ENCODE measurements around the gene CDK19. TPM values are rescaled to one million over a fixed set of nuclear protein-coding genes. Genes with fewer than 3 reads are reported as not detected.
"Not testable (repeated sequence)": the region's sequence is repeated elsewhere in the genome, so short reads cannot be mapped to it uniquely, and the experiment has no call there.

Gene CDK19
- total and polyA plus RNA-seq, 3 donors from 2014 or later: 30.7 to 50.0 (median 31.5) TPM

DNA sequence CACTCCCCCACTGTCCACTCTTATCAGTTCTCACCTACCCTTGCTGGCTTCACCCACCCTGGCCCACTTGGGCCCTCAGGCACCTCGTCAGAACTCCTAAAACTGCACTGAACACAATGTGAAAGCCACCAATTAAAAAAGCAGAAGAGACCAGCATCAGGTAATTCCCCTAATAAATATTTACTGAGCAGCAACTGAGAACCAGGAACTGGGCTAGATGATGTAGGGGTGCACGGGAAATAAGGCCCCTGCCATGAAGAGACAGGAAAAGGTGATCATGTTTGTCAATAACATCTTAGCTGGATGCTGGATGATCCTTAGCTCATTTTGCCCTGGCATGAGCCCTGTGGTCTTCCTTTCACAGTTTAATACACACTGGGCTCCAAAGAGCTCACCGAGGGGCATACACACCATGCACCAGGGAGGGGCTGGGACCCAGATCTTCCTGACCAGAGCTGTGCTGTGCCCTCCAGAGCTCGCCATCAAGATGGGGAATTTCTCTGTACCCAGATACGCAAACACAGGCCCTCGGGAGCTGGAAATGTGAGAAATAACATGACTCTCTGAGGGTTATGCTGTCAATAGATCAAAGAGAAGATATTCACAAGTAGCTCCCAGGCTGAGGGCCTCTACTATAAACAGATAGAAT lies 225.3 kb downstream of the CDK19 start:
- no peak overlapping the region for H3K27ac ChIP-seq
- no peaks in the 10 kb centered on the region for H3K36me3 ChIP-seq (ENCODE audit: low read depth, missing control alignments)
- WGBS, 2 donors: 89 to 93% methylated on average over 6 of the region's 6 CpGs
- no peaks in the 10 kb centered on the region for H3K27me3 ChIP-seq
- no peaks in the 10 kb centered on the region for H3K9me3 ChIP-seq
- intact Hi-C loops (cut with DNase I; ENCODE audit: low total_unique reads): no loop called here
- DNase-seq: no peak
- no peaks in the 10 kb centered on the region for H3K4me1 ChIP-seq
- H3K4me3 ChIP-seq: no peak overlapping the region
- no peak for TF ChIP-seq CTCF (IDR thresholded peaks at IDR 0.05)
- no peak for TF ChIP-seq POLR2A (IDR thresholded peaks at IDR 0.05)

DNA sequence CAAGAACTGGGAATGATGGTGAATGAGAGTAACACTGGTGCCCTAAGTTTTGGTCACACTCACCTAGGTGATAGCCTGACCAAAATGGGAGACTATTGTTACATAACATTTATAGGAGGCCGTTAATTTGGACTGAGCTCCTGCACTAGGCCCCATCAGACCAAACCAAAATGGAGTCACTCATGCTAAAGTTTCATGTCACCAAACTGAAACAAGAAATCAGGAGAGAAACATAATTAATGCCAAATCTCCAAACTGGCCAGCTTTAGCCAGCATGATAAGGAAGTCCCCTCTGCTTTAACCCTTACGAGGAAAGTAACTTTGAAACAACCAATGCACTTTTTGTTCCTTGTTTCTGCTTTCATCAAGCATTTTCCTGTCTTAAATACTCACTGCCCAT lies 227.9 kb downstream of the CDK19 start:
- intact Hi-C loops (cut with DNase I; ENCODE audit: low total_unique reads): no loop called here
- H3K36me3 ChIP-seq (ENCODE audit: low read depth, missing control alignments): no peaks in the 10 kb centered on the region
- 79 to 90% methylated on average over 2 of the region's 2 CpGs for WGBS, 2 donors
- no peaks in the 10 kb centered on the region for H3K27me3 ChIP-seq
- DNase-seq: no peak
- H3K4me3 ChIP-seq: no peak overlapping the region
- H3K9me3 ChIP-seq: no peaks in the 10 kb centered on the region
- TF ChIP-seq CTCF (IDR thresholded peaks at IDR 0.05) (no peak), POLR2A (IDR thresholded peaks at IDR 0.05) (no peak)
- no peaks in the 10 kb centered on the region for H3K4me1 ChIP-seq
- H3K27ac ChIP-seq: no peak overlapping the region

DNA sequence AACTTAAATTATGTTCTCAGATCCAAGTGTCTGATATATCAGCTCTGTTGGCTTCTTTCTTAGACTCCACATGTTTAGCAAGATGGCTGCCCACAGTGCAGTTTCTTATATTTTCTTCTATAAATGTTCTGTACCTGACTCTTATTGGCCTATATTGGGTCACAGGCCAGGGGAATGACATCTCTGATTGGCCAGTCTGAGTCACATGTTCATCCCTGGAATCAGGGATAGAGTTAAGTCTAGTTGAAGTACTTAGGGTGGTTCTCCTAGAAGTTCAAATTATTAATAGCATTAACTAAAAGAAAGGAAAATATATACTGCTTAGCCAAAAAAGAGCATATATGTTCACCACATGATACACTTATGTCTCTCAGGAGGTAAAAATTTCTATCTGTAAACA lies 233.6 kb downstream of the CDK19 start:
- no peak for DNase-seq
- intact Hi-C loops (cut with DNase I; ENCODE audit: low total_unique reads): no loop called here

GRCh38 chr6:110577596-110578167 lies 237.6 kb downstream of the CDK19 start:
- H3K9me3 ChIP-seq; DNase-seq; H3K4me3 ChIP-seq; H3K36me3 ChIP-seq (ENCODE audit: low read depth, missing control alignments); intact Hi-C loops (cut with DNase I; ENCODE audit: low total_unique reads); H3K4me1 ChIP-seq; H3K27me3 ChIP-seq; H3K27ac ChIP-seq: not testable (repeated sequence)

More for the DNA sequence above, 233.6 kb downstream of the CDK19 start:
- Histone ChIP-seq H3K36me3 (ENCODE audit: low read depth, missing control alignments) (no peaks in the 10 kb centered on the region), H3K4me1 (no peaks in the 10 kb centered on the region), H3K27me3 (no peaks in the 10 kb centered on the region), H3K9me3 (no peaks in the 10 kb centered on the region), H3K4me3 (no peak overlapping the region), H3K27ac (no peak overlapping the region)
- TF ChIP-seq CTCF (IDR thresholded peaks at IDR 0.05) (no peak), POLR2A (IDR thresholded peaks at IDR 0.05) (no peak)

DNA sequence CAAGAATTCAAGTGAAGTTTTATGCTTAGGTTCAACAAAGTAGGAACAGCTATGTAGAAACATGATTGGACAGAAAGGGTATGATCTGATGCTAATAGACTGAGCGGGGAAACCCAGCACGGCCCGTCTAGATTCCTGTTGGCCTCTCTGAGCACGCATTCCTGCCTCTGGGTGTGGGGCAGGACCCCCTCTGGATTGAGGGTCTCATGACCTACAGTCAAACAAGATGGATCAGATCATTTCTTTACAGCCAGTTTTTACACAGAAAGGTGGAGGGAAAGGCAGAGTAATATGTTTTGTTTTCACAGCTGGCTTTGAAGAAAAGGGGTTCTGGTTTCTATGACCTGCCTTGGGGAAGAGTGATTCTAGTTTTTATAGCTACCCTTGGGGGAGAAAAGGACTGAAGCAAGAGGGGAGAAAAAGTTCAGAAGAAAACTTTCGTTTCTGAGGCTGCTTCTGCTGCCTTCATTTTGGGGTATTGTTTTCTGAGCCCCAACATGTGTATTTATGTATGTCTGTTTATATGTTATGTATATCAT lies 239.3 kb downstream of the CDK19 start:
- no peak for TF ChIP-seq POLR2A (IDR thresholded peaks at IDR 0.05)
- TF ChIP-seq CTCF (IDR thresholded peaks at IDR 0.05): no peak
- Histone ChIP-seq H3K27ac (no peak overlapping the region), H3K27me3 (no peaks in the 10 kb centered on the region), H3K9me3 (no peaks in the 10 kb centered on the region), H3K36me3 (ENCODE audit: low read depth, missing control alignments) (no peaks in the 10 kb centered on the region), H3K4me1 (no peaks in the 10 kb centered on the region), H3K4me3 (no peak overlapping the region)
- WGBS, 2 donors: 73 to 75% methylated on average over 5 of the region's 5 CpGs
- no peak for DNase-seq
- intact Hi-C loops (cut with DNase I; ENCODE audit: low total_unique reads): no loop called here

Measured in testis (tissue), 3 donors.